Keratinocyte (primary cell): ENCODE data around the gene PELI1. TPM values are rescaled to one million over a fixed set of nuclear protein-coding genes. Genes with fewer than 3 reads are reported as not detected.

Source experiments
- DNase-seq: peaks from one replicate; pipeline ENCODE4 v3.0.0-alpha.2; 2011; ENCODE audit warnings: low read depth, missing footprints, low spot score
- FAIRE-seq: peaks from 2 replicates; lab custom pipeline; 2011; peaks lifted over from hg19 to GRCh38; lab: Jason Lieb, UNC
- H2AFZ ChIP-seq: 2 replicates; pipeline ENCODE4 v1.6.0; 2012; ENCODE audit warnings: low read length, control low read depth, inconsistent platforms; ENCODE audit not compliant: control insufficient read depth
- H3K27ac ChIP-seq: 2 replicates; pipeline ENCODE4 v1.5.1; 2011; ENCODE audit warnings: low read length; ENCODE audit not compliant: control insufficient read depth, insufficient read depth
- H3K27me3 ChIP-seq: 3 replicates; pipeline ENCODE4 v1.6.0; 2011; ENCODE audit warnings: low read length; ENCODE audit not compliant: control insufficient read depth, insufficient read depth; ENCODE audit errors: extremely low read depth
- H3K36me3 ChIP-seq, 2 experiments: 2 replicates in 1 of 2; 3 replicates in 1 of 2; pipeline ENCODE4 v1.5.1; 2011; ENCODE audit warnings: low read length in 2 of 2, mild to moderate bottlenecking in 1 of 2; ENCODE audit not compliant: control insufficient read depth in 2 of 2, insufficient read depth in 2 of 2; ENCODE audit errors: extremely low read depth in 1 of 2
- H3K4me1 ChIP-seq: 3 replicates; pipeline ENCODE4 v1.5.1; 2011; ENCODE audit warnings: low read length; ENCODE audit not compliant: control insufficient read depth, insufficient read depth; ENCODE audit errors: extremely low read depth
- H3K4me2 ChIP-seq: 3 replicates; pipeline ENCODE4 v1.6.0; 2011; ENCODE audit warnings: low read depth, low read length; ENCODE audit not compliant: control insufficient read depth, insufficient read depth; ENCODE audit errors: extremely low read depth
- H3K4me3 ChIP-seq, 3 experiments: fragments of 200-600 bp in 1 of 3; sonication (generic) in 1 of 3; 2 replicates in 2 of 3; 3 replicates in 1 of 3; pipeline ENCODE4 v1.5.1; 2011 to 2016; ENCODE audit warnings: low read length in 3 of 3, mild to moderate bottlenecking in 3 of 3, control low read depth in 2 of 3, inconsistent platforms in 1 of 3, low read depth in 1 of 3, mixed read lengths in 1 of 3, mixed run types in 1 of 3, moderate library complexity in 1 of 3; ENCODE audit not compliant: control insufficient read depth in 2 of 3, insufficient read depth in 2 of 3; ENCODE audit errors: extremely low read depth in 1 of 3
- H3K79me2 ChIP-seq: 2 replicates; pipeline ENCODE4 v1.6.0; 2012; ENCODE audit warnings: low read length; ENCODE audit not compliant: control insufficient read depth, insufficient read depth
- H3K9ac ChIP-seq: 3 replicates; pipeline ENCODE4 v1.6.0; 2011; ENCODE audit warnings: low read length; ENCODE audit not compliant: control insufficient read depth, insufficient read depth; ENCODE audit errors: extremely low read depth
- H3K9me1 ChIP-seq: 3 replicates; pipeline ENCODE4 v1.6.0; 2011; ENCODE audit warnings: low read length; ENCODE audit not compliant: control insufficient read depth, insufficient read depth; ENCODE audit errors: extremely low read depth
- H3K9me3 ChIP-seq: 2 replicates; pipeline ENCODE4 v1.5.1; 2012; ENCODE audit warnings: low read depth, low read length; ENCODE audit not compliant: control insufficient read depth
- H4K20me1 ChIP-seq: 3 replicates; pipeline ENCODE4 v1.6.0; 2011; ENCODE audit warnings: low read length; ENCODE audit not compliant: control insufficient read depth, insufficient read depth; ENCODE audit errors: extremely low read depth
- CTCF ChIP-seq, 3 experiments: IDR thresholded peaks in 1 of 3; conservative IDR thresholded peaks in 1 of 3; optimal IDR thresholded peaks in 1 of 3; 2 replicates in 2 of 3; 3 replicates in 1 of 3; pipeline versions ENCODE3 to v1.5.1; 2011; ENCODE audit warnings: low read length in 3 of 3, mild to moderate bottlenecking in 3 of 3, moderate library complexity in 2 of 3, control low read depth in 1 of 3, inconsistent platforms in 1 of 3; ENCODE audit not compliant: insufficient read depth in 2 of 3; ENCODE audit errors: extremely low read depth in 1 of 3
- EZH2 ChIP-seq: IDR thresholded peaks from one replicate; pipeline ENCODE4 v1.6.1; 2012; ENCODE audit warnings: inconsistent platforms, mild to moderate bottlenecking, low read length, moderate library complexity
- dilution Hi-C: fragments of 300-500 bp; cut with MboI; formaldehyde crosslinking; loops from one replicate; pipeline ENCODE4 v1.7.0; 2020; ENCODE audit warnings: low sequenced_read_pairs; ENCODE audit not compliant: extremely low pct_ligation_motif_present
- polyA plus RNA-seq, 5 experiments: library from polyadenylated mRNA; depleted of rRNA in 3 of 5; stranded (reverse) in 3 of 5; stranded (forward) in 1 of 5; unstranded in 1 of 5; fragments of >200 nt; gene quantifications; 1 replicate in 1 of 5; 2 replicates in 3 of 5; 3 replicates in 1 of 5; pipeline versions ENCODE4 v1.2.1 to v1.2.3, GENCODE V29; 2011 to 2012; ENCODE audit warnings: missing spikeins in 2 of 5, low read depth in 1 of 5, low replicate concordance in 1 of 5

PELI1 gene
- polyA plus RNA-seq, 1 donor (not counting 4 experiments of a cell fraction or from before 2014, with no cell fraction given) = 21.2 TPM

- no peaks in the 10 kb centered on the region for H3K36me3 ChIP-seq
- dilution Hi-C loops = no loop called here
- peak overlapping the region; percentile 91 to 97 (median 97) for H3K4me3 ChIP-seq
- no peak for FAIRE-seq
- peak overlapping the region; percentile 93 for H3K9ac ChIP-seq
- H3K9me1 ChIP-seq = no peaks in the 10 kb centered on the region
- H2AFZ ChIP-seq = no peak overlapping the region
- H3K27ac ChIP-seq = peak overlapping the region; percentile 94
- peak overlapping the region; percentile 62 for H3K4me2 ChIP-seq
- peaks cover 63% of the 10 kb centered on the region for H3K79me2 ChIP-seq
- H3K9me3 ChIP-seq = no peaks in the 10 kb centered on the region
- no peaks in the 10 kb centered on the region for H3K27me3 ChIP-seq
- TF ChIP-seq EZH2 (no peak), CTCF (optimal IDR thresholded peaks at IDR 0.05 in 1 of 3, IDR thresholded peaks at IDR 0.05 in 1 of 3, conservative IDR thresholded peaks at IDR 0.05 in 1 of 3; ENCODE audit: extremely low read depth in 1 of 3, insufficient read depth in 2 of 3, low read length in 3 of 3) (no peak)
- H4K20me1 ChIP-seq = no peaks in the 10 kb centered on the region
- H3K4me1 ChIP-seq = peaks cover 20% of the 10 kb centered on the region
- DNase-seq = no peak
Measured at GRCh38 chr2:64142741-64143168, 1.5 kb downstream of the PELI1 start.

- DNase-seq = no peak
- Histone ChIP-seq H3K79me2 (peaks cover 71% of the 10 kb centered on the region), H3K9me3 (no peaks in the 10 kb centered on the region), H3K4me3 (peak overlapping the region; percentile 91 to 97 (median 97)), H3K36me3 (no peaks in the 10 kb centered on the region), H3K27me3 (no peaks in the 10 kb centered on the region), H3K27ac (peak overlapping the region; percentile 94), H2AFZ (no peak overlapping the region), H3K4me1 (peaks cover 27% of the 10 kb centered on the region), H4K20me1 (no peaks in the 10 kb centered on the region), H3K9me1 (no peaks in the 10 kb centered on the region), H3K9ac (peak overlapping the region; percentile 93), H3K4me2 (peak overlapping the region; percentile 62)
- TF ChIP-seq EZH2 (no peak), CTCF (optimal IDR thresholded peaks at IDR 0.05 in 1 of 3, IDR thresholded peaks at IDR 0.05 in 1 of 3, conservative IDR thresholded peaks at IDR 0.05 in 1 of 3; ENCODE audit: extremely low read depth in 1 of 3, insufficient read depth in 2 of 3, low read length in 3 of 3) (no peak)
- peak; percentile 55 for FAIRE-seq
- dilution Hi-C loops = no loop called here
Measured at GRCh38 chr2:64141674-64142405, 2.4 kb downstream of the PELI1 start.
